Esophagus squamous epithelium (tissue), 4 donors: ENCODE measurements around the gene PEX5.

ENCODE experiments used
- POLR2A ChIP-seq, 4 donors: fragments of 450-650 bp; IDR thresholded peaks; one replicate each; pipeline ENCODE4 v1.6.1; 2017; ENCODE audit warnings: antibody characterized with exemption in 4 of 4, mild to moderate bottlenecking in 4 of 4, moderate library complexity in 3 of 4
- TF ChIP-seq, protein P1 (sequence below), 6 experiments: fragments of 450-650 bp in 4 of 6; fragments of 200-600 bp in 2 of 6; sonication (generic) in 2 of 6; IDR thresholded peaks; one replicate each; pipeline ENCODE4 v1.5.1; 2016 to 2019; ENCODE audit warnings: antibody characterized with exemption in 6 of 6, mild to moderate bottlenecking in 4 of 6, moderate library complexity in 4 of 6

DNA sequence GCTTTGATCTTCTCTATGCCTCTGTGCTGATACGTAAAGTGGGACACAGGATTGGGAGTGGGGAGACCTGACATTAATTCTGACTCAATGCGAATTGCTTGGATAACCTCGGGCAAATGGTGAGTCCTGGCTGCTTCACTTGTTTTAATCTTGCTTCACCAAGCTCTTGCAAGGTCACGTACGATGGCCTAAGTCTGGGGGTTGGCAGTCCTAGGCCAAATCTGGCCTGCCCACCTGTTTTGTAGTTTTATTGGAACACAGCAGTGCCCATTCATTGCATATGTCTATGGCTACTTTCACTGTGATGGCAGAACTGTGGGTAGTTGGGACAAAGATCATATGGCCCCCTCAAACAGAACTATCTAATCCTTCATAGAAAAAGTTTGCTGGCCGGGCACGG is 45.9 kb upstream of the PEX5 start:
- TF ChIP-seq, protein P1, sequence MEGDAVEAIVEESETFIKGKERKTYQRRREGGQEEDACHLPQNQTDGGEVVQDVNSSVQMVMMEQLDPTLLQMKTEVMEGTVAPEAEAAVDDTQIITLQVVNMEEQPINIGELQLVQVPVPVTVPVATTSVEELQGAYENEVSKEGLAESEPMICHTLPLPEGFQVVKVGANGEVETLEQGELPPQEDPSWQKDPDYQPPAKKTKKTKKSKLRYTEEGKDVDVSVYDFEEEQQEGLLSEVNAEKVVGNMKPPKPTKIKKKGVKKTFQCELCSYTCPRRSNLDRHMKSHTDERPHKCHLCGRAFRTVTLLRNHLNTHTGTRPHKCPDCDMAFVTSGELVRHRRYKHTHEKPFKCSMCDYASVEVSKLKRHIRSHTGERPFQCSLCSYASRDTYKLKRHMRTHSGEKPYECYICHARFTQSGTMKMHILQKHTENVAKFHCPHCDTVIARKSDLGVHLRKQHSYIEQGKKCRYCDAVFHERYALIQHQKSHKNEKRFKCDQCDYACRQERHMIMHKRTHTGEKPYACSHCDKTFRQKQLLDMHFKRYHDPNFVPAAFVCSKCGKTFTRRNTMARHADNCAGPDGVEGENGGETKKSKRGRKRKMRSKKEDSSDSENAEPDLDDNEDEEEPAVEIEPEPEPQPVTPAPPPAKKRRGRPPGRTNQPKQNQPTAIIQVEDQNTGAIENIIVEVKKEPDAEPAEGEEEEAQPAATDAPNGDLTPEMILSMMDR (IDR thresholded peaks at IDR 0.05): no peak
- TF ChIP-seq POLR2A (IDR thresholded peaks at IDR 0.05): no peak
